Hippocampal formation (tissue), 2 donors: ENCODE results near the gene PHLDA1.

Source experiments
- DNase-seq, 2 donors: peaks; one replicate each; lab custom pipeline; 2025; lab: John Stamatoyannopoulos, UW

The PHLDA1 gene

DNA sequence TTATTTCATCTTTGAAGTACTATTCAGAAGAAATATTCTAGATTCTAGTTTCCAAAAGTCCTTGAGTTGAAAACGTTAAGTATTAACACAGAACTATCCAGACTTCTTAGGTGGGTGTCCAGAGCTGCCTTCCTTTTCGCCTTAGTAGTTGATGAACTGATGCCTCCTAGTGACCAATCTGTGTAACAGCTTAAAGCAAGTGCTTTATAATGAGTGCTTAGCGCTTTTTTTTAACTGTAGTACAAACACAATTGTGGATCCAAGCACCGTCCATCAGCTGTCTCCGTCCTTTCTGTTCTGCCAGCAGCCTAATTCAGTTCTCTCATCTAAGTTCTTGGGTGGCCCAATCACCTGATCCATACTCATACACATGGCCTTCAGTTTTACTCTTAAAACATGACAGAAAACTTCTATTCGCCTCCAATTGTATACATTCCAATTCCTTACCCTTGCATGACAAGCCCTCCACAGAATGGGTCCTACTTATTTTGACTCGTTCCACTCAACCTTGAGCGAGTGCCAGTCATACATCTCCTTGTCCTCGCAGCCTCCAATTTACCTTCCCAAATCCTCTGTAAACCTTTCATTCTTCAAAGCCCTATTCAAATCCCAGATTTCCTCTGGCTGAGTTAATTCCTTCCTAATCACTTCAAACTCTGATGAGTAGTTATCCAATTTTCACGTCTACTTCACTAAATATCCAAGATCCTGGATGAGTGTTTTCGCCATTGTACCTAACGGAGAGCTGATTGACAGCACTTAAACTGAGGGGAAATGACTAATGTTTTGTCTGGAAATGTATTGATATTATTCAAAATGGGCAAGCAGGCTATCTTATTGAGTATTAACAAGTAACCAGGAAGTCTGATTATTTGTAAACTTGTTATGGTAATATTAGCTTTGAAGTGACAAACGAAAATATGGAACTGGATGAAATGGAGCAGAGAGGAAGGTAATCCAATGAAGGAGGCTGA is 5.8 kb upstream of the PHLDA1 start:
- DNase-seq: peak in 1 of 2 donors; percentile 90

DNA sequence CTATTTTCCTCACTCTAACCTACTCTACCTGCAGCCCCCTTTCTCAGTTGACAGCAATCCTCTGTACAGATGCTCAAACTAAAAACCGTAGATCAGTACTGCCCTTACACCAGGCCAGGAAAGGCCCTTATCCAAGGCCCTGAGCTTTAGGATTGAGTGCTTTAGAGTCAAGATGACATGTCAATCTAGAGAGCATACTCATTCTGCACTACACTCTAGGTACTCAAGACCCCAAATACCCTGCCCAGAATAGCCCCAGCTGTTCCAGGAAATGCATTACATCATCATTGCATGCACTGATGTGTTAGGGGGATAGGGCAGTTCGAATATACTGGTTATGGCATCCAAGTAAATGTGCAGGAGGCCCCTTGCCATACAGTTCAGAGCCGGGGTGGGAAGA is 3.5 kb upstream of the PHLDA1 start:
- no peak for DNase-seq

DNA sequence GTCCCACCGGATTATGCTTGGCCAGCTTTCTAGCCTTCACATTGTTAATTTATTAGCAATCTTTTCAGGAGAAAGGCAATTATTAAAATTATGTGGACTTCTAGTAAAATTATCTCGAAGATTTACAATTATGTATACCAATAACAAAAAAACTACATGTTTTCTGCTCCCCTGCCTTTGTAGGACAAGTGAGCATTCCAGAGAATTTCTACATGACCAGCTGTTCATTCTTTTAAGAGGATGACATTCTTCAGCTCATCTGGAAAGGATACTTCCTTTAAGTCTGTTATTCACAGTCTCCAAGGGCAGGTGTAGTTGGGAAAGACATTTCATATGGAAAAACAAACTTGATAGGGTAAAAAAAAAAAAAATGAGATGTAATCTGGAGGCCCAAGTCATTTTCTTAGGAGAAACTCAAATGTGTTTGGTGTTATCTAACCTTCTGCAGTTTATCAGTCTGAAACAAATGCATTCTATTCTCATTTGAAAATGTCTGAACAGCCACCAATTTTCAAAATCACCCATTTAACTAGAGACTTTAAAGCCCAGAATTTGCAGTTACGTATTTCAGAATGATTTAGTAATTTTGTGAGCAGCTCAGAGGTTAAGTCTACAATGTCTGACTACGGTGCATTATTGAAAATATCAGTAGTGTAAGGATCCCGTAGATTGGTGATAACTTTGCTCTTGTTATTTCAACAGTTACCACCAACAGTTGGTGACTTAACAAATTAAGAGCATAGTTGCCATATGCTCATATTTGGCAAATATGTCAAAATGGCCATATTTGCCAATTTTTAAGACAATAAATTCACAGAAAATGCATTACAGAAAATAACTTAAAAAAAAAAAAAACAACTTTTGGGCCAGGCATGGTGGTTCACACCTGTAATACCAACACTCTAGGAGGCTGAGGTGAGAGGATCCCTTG is 1.8 kb upstream of the PHLDA1 start:
- no peak for DNase-seq

DNA sequence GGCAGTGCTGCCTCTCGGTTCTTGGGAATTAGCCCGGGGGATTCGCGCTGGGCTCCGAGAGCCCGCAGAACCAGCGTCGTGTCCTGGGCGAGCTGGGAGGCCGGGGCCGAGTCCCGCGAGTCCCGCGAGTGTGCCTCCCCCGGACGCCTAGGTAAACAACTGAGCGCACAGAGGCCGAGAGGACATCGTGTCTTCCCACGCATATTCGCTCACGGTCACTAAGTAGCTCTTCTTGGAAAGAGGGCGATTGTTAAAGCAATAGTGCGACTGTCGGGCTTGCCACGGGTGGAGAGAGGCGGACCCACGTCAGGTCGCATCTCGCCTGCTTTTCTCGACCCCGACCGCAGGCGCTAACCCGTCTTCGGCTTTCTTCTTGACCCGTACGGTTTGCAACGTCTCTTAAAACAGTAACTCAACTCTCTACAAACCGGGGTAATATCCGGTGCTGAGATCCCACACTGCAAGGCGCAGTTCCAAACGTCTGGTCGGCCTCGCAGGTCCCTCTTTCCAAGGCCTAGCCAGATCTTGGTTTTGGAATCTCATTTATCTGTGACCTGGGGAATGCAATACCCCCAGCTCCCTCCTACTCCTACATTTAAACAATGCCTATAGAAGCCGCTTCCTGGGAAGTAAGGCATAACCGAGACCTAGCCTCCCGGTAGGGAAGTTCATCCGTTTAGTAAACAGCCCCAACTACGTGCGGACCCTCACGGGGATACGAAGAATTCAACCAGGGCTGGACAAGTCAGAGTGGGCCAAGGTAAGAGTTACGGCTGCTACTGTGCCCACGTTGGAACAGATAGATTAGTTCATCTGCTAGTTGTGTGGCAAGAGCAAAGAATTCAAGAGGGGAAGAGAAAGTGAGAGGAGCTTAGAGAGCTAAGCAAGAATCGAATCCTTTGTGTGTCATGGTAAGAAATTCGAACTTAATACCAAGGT is 736 bp upstream of the PHLDA1 start:
- DNase-seq: peak in 1 of 2 donors; percentile 22

DNA sequence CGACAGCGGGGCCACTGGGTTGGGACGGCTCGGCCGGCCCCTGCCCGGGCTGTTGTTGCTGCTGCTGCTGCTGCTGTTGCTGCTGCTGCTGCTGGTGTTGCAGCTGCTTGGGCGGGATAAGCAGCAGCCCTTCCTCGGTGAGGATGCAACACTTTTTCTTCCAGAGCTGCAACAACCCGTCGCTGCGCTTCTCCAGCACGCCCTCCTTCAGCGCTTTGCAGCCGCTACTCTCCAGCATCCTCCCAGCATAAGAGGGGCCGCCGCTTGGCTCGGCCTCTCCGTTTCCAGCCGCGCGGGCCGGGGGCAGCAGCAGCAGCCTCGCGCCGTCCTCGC is 529 bp downstream of the PHLDA1 start:
- peak in 1 of 2 donors; percentile 73 for DNase-seq

DNA sequence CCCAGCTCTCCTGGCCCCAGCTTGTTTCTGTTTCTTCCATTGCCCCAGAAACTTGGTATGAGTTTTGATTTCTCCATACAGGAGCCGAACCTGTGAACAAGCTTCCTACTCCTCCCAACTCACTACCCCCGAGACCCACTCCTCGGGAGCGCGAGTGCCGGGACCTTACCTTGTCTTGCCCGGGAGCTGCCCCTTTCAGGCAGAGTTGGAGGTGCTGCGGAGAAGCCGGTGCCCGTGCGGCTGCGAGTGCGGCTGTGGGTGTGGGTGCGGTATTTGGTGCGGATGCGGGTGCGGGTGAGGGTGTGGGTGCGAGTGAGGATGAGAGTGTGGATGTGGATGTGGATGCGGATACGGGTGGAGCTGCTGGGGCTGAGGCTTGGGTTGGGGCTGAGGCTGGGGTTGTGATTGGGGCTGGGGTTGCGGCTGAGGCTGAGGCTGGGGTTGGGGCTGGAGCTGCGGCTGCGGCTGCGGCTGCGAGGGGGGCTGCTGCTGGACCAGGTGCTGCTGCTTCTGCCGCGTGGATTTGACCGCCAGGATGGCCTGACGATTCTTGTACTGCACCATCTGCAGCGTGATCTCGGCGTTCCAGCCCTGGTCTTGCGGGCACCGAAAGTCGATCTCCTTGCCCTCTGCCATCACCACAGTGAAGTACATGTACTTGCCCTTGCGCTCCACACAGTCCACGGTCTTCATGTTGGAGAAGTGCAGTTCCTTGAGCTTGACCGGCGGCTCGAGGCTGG is 1.1 kb downstream of the PHLDA1 start:
- DNase-seq: peak; percentile 21 to 64

DNA sequence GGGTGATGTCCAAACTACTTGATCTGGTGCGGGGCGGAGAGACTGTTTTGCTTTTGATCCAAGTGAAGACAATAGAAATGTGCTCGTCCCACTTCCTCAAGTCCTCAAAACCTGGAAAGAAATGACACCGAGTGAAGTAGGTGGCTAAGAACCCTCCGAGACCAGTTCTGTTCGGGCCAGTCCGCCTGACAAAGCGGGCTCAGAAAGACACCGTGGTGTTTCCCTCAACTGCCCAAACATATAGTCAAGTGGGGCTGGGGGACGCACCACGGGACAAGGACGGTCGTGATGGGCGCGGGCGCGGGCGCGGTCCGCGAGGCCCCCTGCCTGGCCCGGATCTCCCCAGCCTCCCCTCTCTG is 1.6 kb downstream of the PHLDA1 start:
- DNase-seq: peak in 1 of 2 donors; percentile 1

DNA sequence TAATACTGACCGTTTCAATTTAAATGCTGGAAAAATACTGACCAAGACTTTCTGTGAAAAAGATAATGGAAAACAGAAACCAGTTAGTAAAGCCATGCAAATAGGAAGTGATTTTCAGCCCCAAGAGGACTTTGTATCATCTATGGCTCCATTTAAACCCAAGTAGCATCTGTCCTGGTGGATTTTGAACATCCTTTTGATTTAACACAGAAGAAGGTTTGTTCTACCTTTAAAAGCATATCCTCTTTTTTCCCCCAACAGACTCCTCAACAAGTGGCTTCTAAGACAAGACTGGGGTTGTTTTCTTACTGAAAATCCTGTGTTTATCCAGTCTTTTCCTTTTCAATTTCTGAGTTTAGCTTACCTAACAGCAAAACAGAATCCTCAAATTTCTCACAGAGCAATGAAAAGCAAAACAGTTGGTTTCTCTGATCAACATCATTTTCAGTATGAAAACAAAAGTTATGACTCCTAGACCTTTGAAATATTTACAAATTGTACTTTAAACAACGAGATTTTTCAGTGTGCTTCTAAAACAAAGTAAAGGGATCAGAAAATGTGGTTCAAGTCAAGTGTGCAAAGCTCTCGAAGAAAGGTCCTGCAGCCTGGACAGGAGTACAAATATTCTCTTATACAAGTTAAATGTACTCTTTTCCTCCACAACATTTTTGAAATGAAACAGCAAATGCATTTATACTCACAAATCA is 2.9 kb downstream of the PHLDA1 start:
- DNase-seq: no peak

DNA sequence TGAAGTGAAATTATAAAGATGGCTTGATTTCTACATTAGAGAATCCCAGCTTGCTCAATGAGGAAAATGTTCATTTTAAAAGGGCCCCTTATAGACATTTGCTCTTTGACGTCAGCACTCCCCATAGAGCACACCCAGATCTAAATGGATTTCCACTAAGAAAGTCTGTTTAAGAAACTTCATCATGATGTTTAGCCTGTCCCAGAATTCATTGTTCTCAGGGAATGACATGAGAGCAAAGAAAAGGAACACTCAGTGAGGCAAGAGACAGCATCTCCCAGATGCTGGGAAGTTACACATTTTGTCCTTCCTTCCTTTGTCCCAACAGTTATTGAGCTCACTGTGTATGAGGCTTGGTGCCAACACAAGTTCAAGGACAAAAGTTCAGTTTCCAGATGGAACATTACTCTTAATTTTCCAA is 4.9 kb downstream of the PHLDA1 start:
- DNase-seq: no peak

DNA sequence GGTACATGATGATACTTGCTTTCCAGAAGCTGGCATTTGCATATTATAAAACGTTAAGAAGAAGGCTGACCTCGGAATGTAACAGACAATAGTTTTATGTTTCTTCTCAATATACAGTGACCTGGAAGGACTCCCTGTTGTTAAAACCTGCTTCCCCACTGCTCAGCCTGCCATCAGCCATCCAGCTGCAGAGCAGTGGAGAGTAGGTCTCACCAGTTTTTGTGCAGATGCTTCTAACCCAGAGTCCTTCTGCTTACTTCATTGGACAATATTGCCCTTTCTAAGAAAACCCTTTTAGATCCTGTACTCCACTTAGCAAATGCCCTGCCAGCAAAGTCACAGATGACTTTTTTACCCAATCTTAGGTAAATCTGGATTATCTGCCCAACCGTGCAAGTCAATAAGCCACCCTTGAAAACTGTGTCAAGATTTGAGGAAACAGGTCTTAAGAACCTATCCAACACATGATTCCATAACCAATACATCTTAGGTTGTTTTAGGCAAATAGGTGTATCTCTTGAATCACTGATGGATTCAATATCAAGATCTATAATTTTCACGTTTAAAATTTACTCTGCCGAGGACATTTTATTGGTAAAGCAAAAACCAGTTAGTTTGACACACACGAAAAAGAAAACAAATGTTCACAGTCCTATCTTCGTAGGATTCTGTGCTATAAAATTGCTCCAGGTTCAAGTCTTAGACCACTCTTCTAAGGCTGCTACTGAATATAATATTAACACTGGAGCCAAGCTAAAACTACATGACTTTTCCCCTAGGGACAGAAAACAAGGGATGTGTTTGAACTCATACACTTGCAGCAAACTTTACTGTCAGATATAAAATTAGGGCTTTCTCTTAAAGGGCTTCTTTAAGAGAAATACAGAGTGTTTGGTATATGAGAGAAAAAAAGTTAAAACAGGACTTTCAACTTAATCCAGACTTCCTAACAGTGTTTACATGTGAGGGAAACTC is 5.7 kb downstream of the PHLDA1 start:
- no peak for DNase-seq

DNA sequence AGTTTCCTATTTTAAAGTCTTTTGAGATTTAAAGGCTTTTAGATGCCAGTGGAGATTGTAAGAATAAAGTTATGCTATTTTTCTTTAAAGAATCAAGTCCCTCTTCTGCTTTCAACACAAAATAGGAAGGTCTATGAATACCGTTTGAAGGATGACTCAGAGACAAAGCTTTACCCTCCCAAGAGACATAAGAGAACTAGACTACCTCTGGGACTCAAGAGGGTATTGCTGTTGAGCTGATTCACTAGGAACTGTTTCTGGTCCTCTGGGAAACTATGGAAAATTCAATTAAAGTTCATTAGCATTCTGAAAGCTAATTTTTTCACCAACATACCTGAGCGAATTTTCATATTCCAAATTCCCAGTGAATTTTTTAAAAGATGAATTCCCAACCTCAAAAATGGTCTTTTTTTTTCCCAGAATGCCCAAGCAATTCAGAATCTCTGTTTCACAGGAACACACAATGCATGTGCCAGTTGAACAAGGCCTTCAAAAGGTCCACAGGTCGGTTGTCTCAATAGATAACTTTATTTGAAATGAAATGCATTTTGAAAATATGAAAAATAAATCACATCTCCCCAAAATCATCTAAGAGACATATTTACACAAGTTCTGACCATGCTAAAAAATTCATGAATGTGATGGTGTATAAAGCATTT is 6.5 kb downstream of the PHLDA1 start:
- no peak for DNase-seq

DNA sequence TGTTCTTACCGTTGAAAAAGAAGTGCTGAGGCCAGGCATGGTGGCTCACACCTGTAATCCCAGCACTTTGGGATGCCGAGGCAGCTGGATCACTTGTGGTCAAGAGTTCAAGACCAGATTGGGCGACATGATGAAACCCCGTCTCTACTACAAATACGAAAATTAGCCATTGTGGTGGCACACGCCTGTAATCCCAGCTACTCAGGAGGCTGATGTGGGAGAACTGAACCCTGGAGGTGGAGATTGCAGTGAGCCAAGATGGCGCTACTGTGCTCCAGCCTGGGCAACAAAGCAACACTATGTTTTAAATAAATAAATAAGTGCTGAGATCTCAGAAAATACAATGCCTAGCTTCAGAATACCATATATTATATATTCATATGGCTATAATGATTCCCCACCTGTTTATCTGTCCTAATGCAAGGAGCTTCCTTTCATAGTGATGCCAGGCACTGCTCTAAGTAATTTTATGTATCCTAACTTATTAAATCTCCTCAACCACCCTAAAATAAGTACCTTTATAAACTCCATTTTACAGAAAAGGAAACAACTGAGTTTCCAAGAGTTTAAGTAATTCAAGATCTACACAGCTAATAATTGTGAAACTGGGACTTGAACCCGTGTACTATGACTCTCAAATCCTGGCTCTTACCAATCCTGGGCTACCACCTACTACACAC is 7.3 kb downstream of the PHLDA1 start:
- DNase-seq: no peak

DNA sequence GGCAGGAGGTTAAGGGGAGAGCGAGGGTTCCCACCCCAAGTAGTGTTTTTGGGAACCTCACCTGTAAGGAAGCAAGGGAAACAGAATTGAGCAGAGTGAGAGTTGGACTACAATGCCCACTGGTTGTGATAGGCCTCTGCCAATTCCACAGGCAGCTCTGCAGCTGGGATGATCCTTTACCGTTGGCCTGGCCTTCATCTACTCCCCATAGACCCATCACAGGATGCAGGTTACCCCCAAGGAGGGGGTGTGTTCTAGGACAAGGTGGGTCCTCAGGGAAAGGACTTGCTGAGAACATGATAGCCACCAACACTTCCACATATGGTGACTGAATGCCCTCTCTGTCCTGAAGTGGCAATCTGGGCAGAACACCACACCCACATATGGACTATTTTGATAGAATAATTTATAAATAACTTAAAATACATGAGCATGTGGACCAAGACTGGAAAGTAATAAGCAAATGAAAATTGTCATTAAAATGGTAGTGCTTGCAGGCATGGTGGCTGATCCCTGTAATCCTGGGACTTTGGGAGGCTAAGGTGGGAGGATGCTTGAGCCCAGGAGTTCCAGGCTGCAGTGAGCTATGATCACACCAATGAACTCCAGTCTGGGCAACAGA is 8.4 kb downstream of the PHLDA1 start:
- DNase-seq: no peak

DNA sequence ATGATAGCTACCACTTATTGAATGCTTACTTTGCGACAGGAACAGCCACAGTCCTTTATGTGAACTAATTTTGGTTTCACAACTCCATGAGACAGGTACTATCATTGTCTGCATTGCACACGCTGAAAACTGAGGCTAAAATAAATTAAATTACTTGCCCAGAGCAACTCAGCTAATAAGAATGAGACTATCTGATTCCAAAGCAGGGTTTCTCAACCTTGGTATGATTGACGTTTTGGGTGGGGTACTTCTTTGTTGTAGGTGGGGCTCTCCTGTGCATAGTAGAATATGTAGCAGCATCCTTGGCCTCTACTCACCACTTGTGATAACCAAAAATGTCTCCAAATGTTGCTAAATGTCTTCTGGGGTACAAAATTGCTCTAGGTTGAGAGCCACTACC is 9.1 kb downstream of the PHLDA1 start:
- DNase-seq: no peak

DNA sequence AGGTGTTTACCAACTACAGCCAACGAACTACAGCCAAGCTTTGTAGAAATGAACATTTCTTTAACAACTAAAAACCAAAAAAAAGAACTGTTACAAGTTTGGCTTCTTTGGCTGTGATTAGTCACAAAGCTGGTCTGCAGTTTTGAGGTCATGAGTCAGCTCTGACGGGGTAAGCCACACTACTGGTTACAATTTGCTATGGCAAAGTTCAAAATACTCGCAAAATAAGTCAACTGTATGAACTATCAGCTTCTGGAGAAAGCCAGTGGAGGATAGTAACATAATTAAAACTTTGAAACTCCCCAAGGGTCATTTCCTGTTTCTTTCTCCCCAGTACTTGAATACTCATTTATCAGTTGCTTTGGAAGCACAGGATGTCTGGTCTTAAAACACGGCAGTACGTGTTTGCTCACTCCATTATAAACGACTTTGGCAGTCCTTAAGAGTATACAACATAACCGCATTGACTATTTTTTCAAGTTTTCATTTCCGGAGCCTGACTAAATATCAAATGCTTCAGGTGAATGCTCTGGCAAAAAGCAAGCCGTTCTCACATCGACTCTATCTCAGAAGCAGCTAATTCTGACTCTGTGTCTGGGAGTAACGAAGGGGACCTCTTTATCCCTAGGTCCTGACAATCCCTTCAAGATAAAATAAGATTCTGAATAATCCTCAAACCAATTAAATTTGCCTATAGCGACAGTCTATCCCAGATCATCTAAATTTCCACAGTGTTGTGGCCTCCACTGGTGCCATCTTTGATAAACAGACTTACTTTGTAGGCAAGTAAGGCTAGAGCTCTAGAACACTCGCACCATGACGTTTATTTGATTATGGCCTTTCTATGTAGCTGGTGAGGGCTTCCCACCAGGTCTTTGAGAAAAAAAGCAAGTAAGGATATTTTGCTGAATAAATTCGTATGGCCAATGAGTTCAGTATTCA is 10.6 kb downstream of the PHLDA1 start:
- no peak for DNase-seq

DNA sequence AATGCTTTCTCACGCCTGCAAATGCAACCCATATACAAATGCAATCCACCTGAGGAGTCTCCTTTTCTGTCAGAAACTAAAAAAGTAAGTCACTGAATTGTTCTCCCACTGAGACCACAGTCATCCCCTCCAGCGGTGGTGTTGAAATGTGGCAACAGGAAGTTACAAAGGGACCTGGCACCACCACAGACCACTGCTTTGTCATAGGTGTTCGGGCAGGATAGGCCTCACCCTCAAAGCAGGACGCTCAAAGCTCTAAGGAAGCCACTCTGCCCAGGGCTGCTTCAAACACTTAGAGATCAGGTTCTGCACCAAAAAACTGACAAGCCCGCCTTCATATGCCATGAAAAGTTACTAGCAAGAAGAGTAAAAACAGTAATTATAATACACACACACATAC is 11.3 kb downstream of the PHLDA1 start:
- no peak for DNase-seq
